Esophagus muscularis mucosa (tissue), 4 donors: Measurements from ENCODE around the gene GRIK1. TPM values are rescaled to one million over a fixed set of nuclear protein-coding genes. Genes with fewer than 3 reads are reported as not detected.

ENCODE experiments used
- DNase-seq: peaks from one replicate; pipeline ENCODE4 v3.0.0-alpha.2; 2017; ENCODE audit errors: extremely low spot score
- H3K27ac ChIP-seq, 4 donors: fragments of 200-600 bp; sonication (generic); replicated peaks in 1 of 4; 1 replicate in 3 of 4; 2 replicates in 1 of 4; pipeline ENCODE4 v1.5.1; 2016 to 2019; ENCODE audit warnings: mild to moderate bottlenecking in 1 of 4
- H3K27me3 ChIP-seq, 4 donors: fragments of 200-600 bp; sonication (generic); one replicate each; pipeline versions ENCODE4 v1.5.1 to v1.6.0; 2016 to 2019
- H3K36me3 ChIP-seq, 4 donors: fragments of 200-600 bp; sonication (generic); one replicate each; pipeline ENCODE4 v1.5.1; 2016 to 2019
- H3K4me1 ChIP-seq, 4 donors: fragments of 200-600 bp; sonication (generic); one replicate each; pipeline ENCODE4 v1.5.1; 2016 to 2019
- H3K4me3 ChIP-seq, 4 donors: fragments of 200-600 bp; sonication (generic); 1 replicate in 2 of 4; 2 replicates in 2 of 4; pipeline ENCODE4 v1.5.1; 2016 to 2019; ENCODE audit warnings: mild to moderate bottlenecking in 4 of 4, moderate library complexity in 1 of 4
- H3K9me3 ChIP-seq, 4 donors: fragments of 200-600 bp; sonication (generic); 1 replicate in 3 of 4; 2 replicates in 1 of 4; pipeline ENCODE4 v1.5.1; 2016 to 2019
- EP300 ChIP-seq: sonication (generic); formaldehyde crosslinking; IDR thresholded peaks from one replicate; pipeline ENCODE4 v1.6.1; 2017; ENCODE audit warnings: antibody characterized with exemption
- POLR2A ChIP-seq: fragments of 450-650 bp; IDR thresholded peaks from one replicate; pipeline ENCODE4 v1.6.1; 2017; ENCODE audit warnings: antibody characterized with exemption, moderate library complexity, mild to moderate bottlenecking, low read depth
- POLR2AphosphoS5 ChIP-seq, 2 donors: sonication (generic); formaldehyde crosslinking; IDR thresholded peaks; one replicate each; pipeline ENCODE4 v1.6.1; 2017; ENCODE audit warnings: antibody characterized with exemption in 2 of 2
- WGBS: methylation state at CpG from one replicate; pipeline ENCODE4 v1.1.5; 2018; 5-methylcytosine and 5-hydroxymethylcytosine counted together
- intact Hi-C: fragments of 100-400 bp; cut with DNase I; formaldehyde crosslinking; loops from one replicate; pipeline ENCODE4 v1.15.1; 2023
- total RNA-seq, 4 donors: library from RNA; depleted of rRNA; stranded (reverse); fragments of >200 nt; gene quantifications; one replicate each; pipeline versions ENCODE4 v1.1.0 to v1.2.1, GENCODE V29; 2016
- TF ChIP-seq, protein P1 (sequence below), 3 experiments: fragments of 200-600 bp in 2 of 3; fragments of 450-650 bp in 1 of 3; sonication (generic) in 2 of 3; IDR thresholded peaks; one replicate each; pipeline ENCODE4 v1.5.1; 2017 to 2019; ENCODE audit warnings: antibody characterized with exemption in 3 of 3, mild to moderate bottlenecking in 2 of 3, moderate library complexity in 1 of 3

The GRIK1 gene
- total RNA-seq, 4 donors from 2014 or later = 0.19 to 0.40 (median 0.33) TPM; not detected in 1

DNA sequence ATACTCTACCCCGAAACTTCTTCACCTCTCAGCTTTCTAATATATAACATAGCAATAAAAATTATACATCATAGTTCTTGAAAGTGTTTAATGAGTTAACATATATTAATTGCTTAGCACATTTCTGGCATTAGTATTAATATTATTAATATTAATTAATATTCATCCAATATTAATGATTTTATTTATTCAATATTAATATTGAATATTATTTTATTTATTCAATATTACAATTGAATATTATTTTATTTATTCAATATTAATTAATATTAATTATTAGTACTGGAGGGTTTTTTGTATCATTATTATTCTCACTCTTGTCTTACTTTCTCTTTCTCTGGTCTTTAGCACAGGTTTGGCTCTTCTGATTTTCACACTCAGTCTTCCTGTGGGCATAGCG, 105.2 kb downstream of the GRIK1 start:
- intact Hi-C loops = no loop called here

DNA sequence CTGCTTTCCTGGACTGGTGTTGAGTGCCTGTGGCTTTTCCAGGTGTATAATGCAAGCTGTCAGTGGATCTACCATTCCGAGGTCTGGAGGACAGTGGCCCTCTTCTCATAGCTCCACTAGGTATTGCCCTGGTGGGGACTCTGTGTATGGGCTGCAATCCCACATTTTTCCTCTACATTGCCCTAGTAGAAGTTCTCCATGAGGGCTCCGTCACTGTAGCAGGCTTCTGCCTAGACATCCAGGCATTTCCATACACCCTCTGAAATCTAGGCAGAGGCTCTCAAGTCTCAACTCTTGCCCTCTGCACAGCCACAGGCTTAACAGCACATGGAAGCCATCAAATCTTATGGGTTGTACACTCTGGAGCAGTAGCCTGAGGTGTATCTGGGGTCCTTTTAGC, 107.6 kb downstream of the GRIK1 start:
- H3K9me3 ChIP-seq = peaks cover 0 to 24% (median 2%) of the 10 kb centered on the region in 4 donors
- intact Hi-C loops = no loop called here
- no peak overlapping the region for H3K4me3 ChIP-seq
- no peaks in the 10 kb centered on the region for H3K27me3 ChIP-seq
- DNase-seq = no peak
- TF ChIP-seq, protein P1, sequence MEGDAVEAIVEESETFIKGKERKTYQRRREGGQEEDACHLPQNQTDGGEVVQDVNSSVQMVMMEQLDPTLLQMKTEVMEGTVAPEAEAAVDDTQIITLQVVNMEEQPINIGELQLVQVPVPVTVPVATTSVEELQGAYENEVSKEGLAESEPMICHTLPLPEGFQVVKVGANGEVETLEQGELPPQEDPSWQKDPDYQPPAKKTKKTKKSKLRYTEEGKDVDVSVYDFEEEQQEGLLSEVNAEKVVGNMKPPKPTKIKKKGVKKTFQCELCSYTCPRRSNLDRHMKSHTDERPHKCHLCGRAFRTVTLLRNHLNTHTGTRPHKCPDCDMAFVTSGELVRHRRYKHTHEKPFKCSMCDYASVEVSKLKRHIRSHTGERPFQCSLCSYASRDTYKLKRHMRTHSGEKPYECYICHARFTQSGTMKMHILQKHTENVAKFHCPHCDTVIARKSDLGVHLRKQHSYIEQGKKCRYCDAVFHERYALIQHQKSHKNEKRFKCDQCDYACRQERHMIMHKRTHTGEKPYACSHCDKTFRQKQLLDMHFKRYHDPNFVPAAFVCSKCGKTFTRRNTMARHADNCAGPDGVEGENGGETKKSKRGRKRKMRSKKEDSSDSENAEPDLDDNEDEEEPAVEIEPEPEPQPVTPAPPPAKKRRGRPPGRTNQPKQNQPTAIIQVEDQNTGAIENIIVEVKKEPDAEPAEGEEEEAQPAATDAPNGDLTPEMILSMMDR (IDR thresholded peaks at IDR 0.05) = no peak
- TF ChIP-seq EP300 (no peak), POLR2A (no peak), POLR2AphosphoS5 (IDR thresholded peaks at IDR 0.05) (no peak)
- H3K4me1 ChIP-seq = no peaks in the 10 kb centered on the region
- 57% methylated on average over 1 of the region's 2 CpGs for WGBS
- no peaks in the 10 kb centered on the region for H3K36me3 ChIP-seq
- no peak overlapping the region for H3K27ac ChIP-seq

More for the DNA sequence above, 105.2 kb downstream of the GRIK1 start:
- TF ChIP-seq POLR2A (no peak), POLR2AphosphoS5 (IDR thresholded peaks at IDR 0.05) (no peak), EP300 (no peak)
- TF ChIP-seq, protein P1 (IDR thresholded peaks at IDR 0.05) = no peak
- WGBS = 69% methylated on average over 2 of the region's 2 CpGs
- Histone ChIP-seq H3K27me3 (no peaks in the 10 kb centered on the region), H3K9me3 (peaks cover 0 to 12% (median 0%) of the 10 kb centered on the region in 4 donors), H3K36me3 (no peaks in the 10 kb centered on the region), H3K27ac (no peak overlapping the region), H3K4me3 (no peak overlapping the region), H3K4me1 (no peaks in the 10 kb centered on the region)
- DNase-seq = no peak

DNA sequence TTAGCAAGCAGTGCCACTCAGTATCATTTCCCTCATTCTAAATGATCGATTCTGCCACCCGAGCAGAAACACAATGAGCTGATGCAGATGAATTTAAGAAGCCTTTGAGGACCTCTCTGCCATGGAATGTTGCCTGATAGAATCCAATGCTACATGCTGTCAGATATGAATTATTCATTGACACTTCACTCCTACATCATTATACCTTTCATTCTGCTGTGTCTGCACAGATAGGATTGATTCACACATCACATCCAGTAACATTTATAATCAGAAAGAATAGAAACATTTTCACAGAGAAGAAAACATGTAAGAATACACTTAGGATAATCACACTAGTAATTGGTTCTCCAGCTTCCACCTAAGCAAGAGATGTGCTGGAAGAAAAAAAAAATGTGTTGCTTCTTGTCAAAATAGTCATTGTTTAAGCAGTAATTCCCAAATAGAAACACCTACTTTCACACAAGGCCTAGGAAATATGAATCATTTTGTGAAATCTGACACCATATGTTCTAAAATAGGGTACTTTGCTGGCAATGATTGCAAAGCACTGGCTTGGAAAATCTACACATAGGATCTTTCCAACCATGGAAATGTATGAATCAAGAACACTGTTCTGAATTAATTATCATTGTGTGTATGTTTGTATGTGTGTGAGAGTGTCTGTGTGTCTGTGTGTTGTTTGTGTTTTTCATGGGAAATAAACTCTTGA, 110.1 kb downstream of the GRIK1 start:
- TF ChIP-seq POLR2AphosphoS5 (IDR thresholded peaks at IDR 0.05) = no peak
- TF ChIP-seq, protein P1 (IDR thresholded peaks at IDR 0.05) = no peak
- no peak for TF ChIP-seq EP300
- TF ChIP-seq POLR2A = no peak
- no peaks in the 10 kb centered on the region for H3K27me3 ChIP-seq
- intact Hi-C loops = no loop called here
- no peak for DNase-seq
- no peak overlapping the region for H3K27ac ChIP-seq
- 83% methylated on average over 2 of the region's 2 CpGs for WGBS
- no peaks in the 10 kb centered on the region for H3K36me3 ChIP-seq
- H3K9me3 ChIP-seq = peaks cover 0 to 25% (median 2%) of the 10 kb centered on the region in 4 donors
- no peak overlapping the region for H3K4me3 ChIP-seq
- no peaks in the 10 kb centered on the region for H3K4me1 ChIP-seq

DNA sequence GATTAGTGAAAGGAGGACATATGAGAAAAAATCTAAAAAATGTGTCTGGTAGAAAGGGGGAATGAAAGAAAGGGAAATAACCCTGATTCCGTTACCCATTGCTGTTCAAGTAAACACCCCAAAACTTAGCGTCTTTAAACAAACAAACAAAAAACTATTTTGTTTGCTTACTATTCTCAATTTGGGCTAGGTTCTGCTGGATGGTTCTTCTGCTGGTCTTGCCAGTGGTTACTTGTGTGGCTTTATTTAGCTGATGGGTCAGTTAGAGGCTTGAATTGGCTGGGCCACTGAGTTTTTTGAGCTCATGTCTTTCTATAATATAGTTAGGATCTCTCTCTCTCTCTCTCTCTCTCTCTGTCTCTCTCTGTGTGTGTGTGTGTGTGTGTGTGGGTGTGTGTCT, 112.1 kb downstream of the GRIK1 start:
- 87% methylated on average over 2 of the region's 2 CpGs for WGBS
- Histone ChIP-seq H3K36me3 (no peaks in the 10 kb centered on the region), H3K9me3 (peaks cover 0 to 21% (median 2%) of the 10 kb centered on the region in 4 donors), H3K4me1 (no peaks in the 10 kb centered on the region), H3K27me3 (no peaks in the 10 kb centered on the region), H3K27ac (no peak overlapping the region), H3K4me3 (no peak overlapping the region)
- no peak for DNase-seq
- intact Hi-C loops = no loop called here
- TF ChIP-seq POLR2A (no peak), POLR2AphosphoS5 (IDR thresholded peaks at IDR 0.05) (no peak), EP300 (no peak)
- TF ChIP-seq, protein P1 (IDR thresholded peaks at IDR 0.05) = no peak

DNA sequence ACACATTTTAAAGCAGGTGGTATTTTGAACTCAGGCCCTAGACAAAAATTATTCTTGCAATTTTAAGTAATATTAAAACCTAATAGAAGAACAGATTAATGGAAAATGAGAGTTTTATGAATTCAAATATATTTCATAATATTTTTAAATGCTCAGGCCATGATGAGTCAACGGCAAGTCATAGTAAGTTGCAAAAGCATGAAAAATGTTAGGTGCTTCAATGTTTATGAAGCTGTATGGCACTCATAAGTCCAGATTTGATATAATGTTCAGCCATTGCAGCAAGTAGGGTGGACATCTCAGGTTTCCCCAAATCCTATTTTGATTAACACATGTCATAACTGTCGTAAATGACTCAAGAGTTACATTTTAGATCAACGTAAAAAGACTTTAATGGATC, 112.6 kb downstream of the GRIK1 start:
- no peak for DNase-seq
- H3K27me3 ChIP-seq = no peaks in the 10 kb centered on the region
- WGBS = 89% methylated on average over 3 of the region's 3 CpGs
- H3K9me3 ChIP-seq = peaks cover 0 to 17% (median 2%) of the 10 kb centered on the region in 4 donors
- intact Hi-C loops = no loop called here
- no peak overlapping the region for H3K27ac ChIP-seq
- no peak for TF ChIP-seq POLR2AphosphoS5 (IDR thresholded peaks at IDR 0.05)
- TF ChIP-seq EP300 = no peak
- TF ChIP-seq, protein P1 (IDR thresholded peaks at IDR 0.05) = no peak
- TF ChIP-seq POLR2A = no peak
- H3K4me3 ChIP-seq = no peak overlapping the region
- H3K4me1 ChIP-seq = no peaks in the 10 kb centered on the region
- H3K36me3 ChIP-seq = no peaks in the 10 kb centered on the region
